GM13976 (cell line): Measurements from ENCODE around the gene LAGE3.

Source experiments
- DNase-seq: peaks from one replicate; pipeline ENCODE4 v3.0.0; 2012; ENCODE audit warnings: low spot score
- CTCF ChIP-seq: IDR thresholded peaks from 2 replicates; pipeline ENCODE4 v1.5.1; 2012; ENCODE audit warnings: borderline replicate concordance, mild to moderate bottlenecking; ENCODE audit not compliant: insufficient read depth; ENCODE audit errors: extremely low read depth, missing control alignments, control extremely low read depth
- in situ Hi-C: fragments of 300-500 bp; cut with MboI; formaldehyde crosslinking; loops from one replicate; pipeline ENCODE4 v1.12.0; 2022; ENCODE audit warnings: low sequenced_read_pairs, mixed read lengths, inconsistent platforms; ENCODE audit not compliant: unreplicated experiment

LAGE3 gene

GRCh38 chrX:154509455-154509854, 30.4 kb upstream of the LAGE3 start:
- TF ChIP-seq CTCF: no peak
- in situ Hi-C loops: no loop called here
- DNase-seq: no peak

DNA sequence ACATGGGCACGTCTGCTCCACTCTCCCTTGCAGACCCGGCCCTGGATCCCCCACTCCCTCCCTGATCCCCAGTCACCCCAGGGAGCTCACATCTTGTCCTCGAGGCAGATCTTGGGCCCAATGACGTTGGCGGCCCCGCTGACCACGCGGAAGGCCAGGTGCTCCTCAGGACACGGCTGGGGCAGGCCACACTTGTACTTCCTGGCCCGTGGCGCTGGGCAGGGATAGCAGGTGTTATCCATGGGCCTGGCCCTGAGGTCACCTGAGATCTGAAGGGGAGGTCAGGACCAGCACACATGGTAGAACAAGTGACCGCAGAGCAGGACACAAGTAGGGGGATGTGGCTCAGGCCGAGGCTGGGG, 29.3 kb upstream of the LAGE3 start:
- TF ChIP-seq CTCF: no peak
- in situ Hi-C loops: no loop called here
- DNase-seq: no peak

GRCh38 chrX:154507673-154508383, 28.7 kb upstream of the LAGE3 start:
- no peak for TF ChIP-seq CTCF
- in situ Hi-C loops: no loop called here

DNA sequence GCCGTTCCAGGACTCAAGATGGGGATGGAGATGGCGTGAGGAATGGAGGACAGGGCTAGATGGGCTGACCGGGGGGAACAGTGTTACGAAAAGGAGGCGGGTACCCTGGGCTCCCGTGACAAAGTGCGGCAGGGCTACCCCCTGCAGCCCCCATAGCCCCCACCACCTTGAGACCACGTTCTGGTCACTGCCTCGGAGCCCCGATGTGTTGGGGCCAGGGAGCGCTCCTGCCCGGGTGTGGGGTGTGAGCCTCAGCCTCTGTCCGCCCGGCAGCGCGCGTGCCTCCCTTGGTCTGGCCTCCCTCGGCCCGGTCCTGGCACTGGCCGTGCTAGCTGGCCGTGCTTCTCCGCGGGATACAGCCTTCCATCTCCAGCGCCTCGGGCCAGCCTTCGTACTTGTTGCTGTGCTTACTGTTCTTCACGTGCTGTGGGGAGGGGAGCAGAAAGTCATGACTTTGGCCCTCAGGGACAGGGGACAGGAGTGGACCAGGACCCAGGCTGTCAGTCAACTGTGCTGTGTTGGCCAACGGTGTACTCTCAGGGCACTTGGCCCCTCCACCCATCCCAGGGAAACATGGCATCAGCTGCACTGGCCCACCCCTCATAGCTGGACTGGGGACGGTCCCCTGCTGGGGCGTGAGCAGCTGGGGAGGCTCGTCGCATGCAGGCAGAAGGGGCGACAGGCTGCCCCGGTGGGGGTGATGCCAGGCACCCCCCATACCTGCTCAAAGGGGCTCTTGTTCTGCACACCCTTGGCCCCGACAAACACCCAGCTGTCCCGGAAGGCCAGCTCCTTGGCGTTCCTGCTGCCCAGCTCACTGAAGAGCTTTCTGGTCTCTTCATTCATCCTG, 27.6 kb upstream of the LAGE3 start:
- no peak for TF ChIP-seq CTCF
- DNase-seq: no peak
- in situ Hi-C loops: no loop called here

More at GRCh38 chrX:154507673-154508383, 28.7 kb upstream of the LAGE3 start:
- DNase-seq: no peak

DNA sequence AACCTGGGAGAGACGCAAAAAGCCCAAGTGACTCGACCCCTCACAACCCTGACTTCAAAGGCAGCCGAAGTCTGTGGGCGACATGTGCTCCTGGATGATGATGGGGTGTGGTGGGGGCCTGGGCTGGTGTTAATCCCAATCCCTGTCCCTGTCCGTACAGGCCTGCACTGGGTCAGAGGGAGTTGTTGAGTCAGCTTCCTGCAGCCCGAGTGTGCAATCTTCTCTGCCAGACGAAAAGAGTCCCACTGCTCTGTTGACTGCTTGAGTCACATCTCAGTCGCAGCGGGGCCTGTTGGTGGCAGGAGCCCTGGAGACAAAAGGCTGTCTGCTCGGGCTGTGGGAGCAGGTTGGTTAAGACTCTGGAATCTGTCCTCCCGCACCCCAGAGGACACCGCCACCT, 26.7 kb upstream of the LAGE3 start:
- DNase-seq: no peak
- in situ Hi-C loops: no loop called here
- no peak for TF ChIP-seq CTCF

- DNase-seq: no peak
- in situ Hi-C loops: no loop called here
- TF ChIP-seq CTCF: no peak
These were observed 23.9 kb upstream of the LAGE3 start for GRCh38 chrX:154502989-154503388.
